Gastroesophageal sphincter (tissue), 4 donors: Measurements from ENCODE around the gene MYO15A. TPM values are rescaled to one million over a fixed set of nuclear protein-coding genes. Genes with fewer than 3 reads are reported as not detected.

ENCODE experiments used
- ATAC-seq: fragments of 150-250 bp; one replicate; pipeline ENCODE4 v1.9.1; 2016; ENCODE audit warnings: mild to moderate bottlenecking, moderate library complexity
- H3K27ac ChIP-seq, 4 donors: fragments of 200-600 bp; sonication (generic) in 3 of 4; 1 replicate in 3 of 4; 2 replicates in 1 of 4; pipeline ENCODE4 v1.5.1; 2016 to 2019
- H3K27me3 ChIP-seq: fragments of 200-600 bp; sonication (generic); one replicate; pipeline ENCODE4 v1.5.1; 2019
- H3K36me3 ChIP-seq, 2 donors: fragments of 200-600 bp; sonication (generic); one replicate each; pipeline ENCODE4 v1.5.1; 2019; ENCODE audit warnings: control low read depth in 1 of 2
- H3K4me1 ChIP-seq, 3 donors: fragments of 200-600 bp; sonication (generic); 1 replicate in 2 of 3; 2 replicates in 1 of 3; pipeline ENCODE4 v1.5.1; 2016 to 2019; ENCODE audit warnings: control low read depth in 2 of 3
- H3K4me3 ChIP-seq, 2 donors: fragments of 200-600 bp; sonication (generic); one replicate each; pipeline ENCODE4 v1.5.1; 2019; ENCODE audit warnings: mild to moderate bottlenecking in 1 of 2, moderate library complexity in 1 of 2
- H3K9me3 ChIP-seq, 3 donors: fragments of 200-600 bp; sonication (generic); one replicate each; pipeline ENCODE4 v1.5.1; 2017 to 2019; ENCODE audit warnings: control low read depth in 2 of 3
- CTCF ChIP-seq, 4 experiments: fragments of 200-600 bp in 2 of 4; fragments of 450-650 bp in 2 of 4; sonication (generic) in 1 of 4; IDR thresholded peaks; one replicate each; pipeline ENCODE4 v1.5.1; 2017 to 2019; ENCODE audit warnings: antibody characterized with exemption in 4 of 4, mild to moderate bottlenecking in 2 of 4, moderate library complexity in 2 of 4
- EP300 ChIP-seq: sonication (generic); formaldehyde crosslinking; IDR thresholded peaks from one replicate; pipeline ENCODE4 v1.6.1; 2017; ENCODE audit warnings: antibody characterized with exemption, mild to moderate bottlenecking
- POLR2A ChIP-seq, 2 donors: fragments of 450-650 bp; IDR thresholded peaks; one replicate each; pipeline ENCODE4 v1.6.1; 2017; ENCODE audit warnings: antibody characterized with exemption in 2 of 2, mild to moderate bottlenecking in 2 of 2, moderate library complexity in 1 of 2
- POLR2AphosphoS5 ChIP-seq: sonication (generic); formaldehyde crosslinking; IDR thresholded peaks from one replicate; pipeline ENCODE4 v1.6.1; 2017; ENCODE audit warnings: antibody characterized with exemption
- WGBS, 2 donors: methylation state at CpG; one replicate each; pipeline ENCODE4 v1.1.5; 2018; ENCODE audit warnings: low coverage in 1 of 2; 5-methylcytosine and 5-hydroxymethylcytosine counted together
- total RNA-seq, 4 donors: library from RNA; depleted of rRNA; stranded (reverse); fragments of >200 nt; gene quantifications; one replicate each; pipeline ENCODE4 v1.1.0, GENCODE V29; 2016

MYO15A gene
- total RNA-seq, 4 donors from 2014 or later, result 0.59 to 1.2 (median 0.70) TPM

- H3K9me3 ChIP-seq, result no peaks in the 10 kb centered on the region
- H3K4me3 ChIP-seq, result no peak overlapping the region
- peaks cover 0 to 51% of the 10 kb centered on the region in 2 donors for H3K36me3 ChIP-seq
- H3K4me1 ChIP-seq, result no peaks in the 10 kb centered on the region
- ATAC-seq, result no peak
- WGBS, 2 donors, result 80% methylated on average over 2 of the region's 6 CpGs; no CpG with 5 or more reads in 1 of the 2 donors
- no peak for TF ChIP-seq POLR2A (IDR thresholded peaks at IDR 0.05)
- TF ChIP-seq POLR2AphosphoS5, result no peak
- TF ChIP-seq CTCF (IDR thresholded peaks at IDR 0.05), result no peak
- no peak for TF ChIP-seq EP300
- H3K27ac ChIP-seq, result no peak overlapping the region
- H3K27me3 ChIP-seq, result no peaks in the 10 kb centered on the region
These were observed 585 bp upstream of the MYO15A start for GRCh38 chr17:18107971-18108370.

GRCh38 chr17:18109935-18110485, 1.5 kb downstream of the MYO15A start:
- no peaks in the 10 kb centered on the region for H3K27me3 ChIP-seq

GRCh38 chr17:18110636-18111145, 2.1 kb downstream of the MYO15A start:
- Histone ChIP-seq H3K4me3 (no peak overlapping the region), H3K9me3 (no peaks in the 10 kb centered on the region), H3K36me3 (peaks cover 0 to 23% of the 10 kb centered on the region in 2 donors), H3K4me1 (no peaks in the 10 kb centered on the region), H3K27me3 (no peaks in the 10 kb centered on the region), H3K27ac (no peak overlapping the region)
- no peak for TF ChIP-seq CTCF (IDR thresholded peaks at IDR 0.05)
- TF ChIP-seq POLR2AphosphoS5, result no peak
- no peak for TF ChIP-seq POLR2A (IDR thresholded peaks at IDR 0.05)
- no peak for TF ChIP-seq EP300
- ATAC-seq, result no peak
- WGBS, 2 donors, result 83 to 94% methylated on average over 2 of the region's 4 CpGs

More at GRCh38 chr17:18109935-18110485, 1.5 kb downstream of the MYO15A start:
- Histone ChIP-seq H3K4me3 (no peak overlapping the region), H3K4me1 (no peaks in the 10 kb centered on the region), H3K36me3 (peaks cover 0 to 30% of the 10 kb centered on the region in 2 donors), H3K27ac (no peak overlapping the region), H3K9me3 (no peaks in the 10 kb centered on the region)
- 65 to 70% methylated on average over 6 to 9 of the region's 10 CpGs for WGBS, 2 donors
- TF ChIP-seq POLR2AphosphoS5 (no peak), CTCF (IDR thresholded peaks at IDR 0.05) (no peak), EP300 (no peak), POLR2A (IDR thresholded peaks at IDR 0.05) (no peak)
- ATAC-seq, result no peak

DNA sequence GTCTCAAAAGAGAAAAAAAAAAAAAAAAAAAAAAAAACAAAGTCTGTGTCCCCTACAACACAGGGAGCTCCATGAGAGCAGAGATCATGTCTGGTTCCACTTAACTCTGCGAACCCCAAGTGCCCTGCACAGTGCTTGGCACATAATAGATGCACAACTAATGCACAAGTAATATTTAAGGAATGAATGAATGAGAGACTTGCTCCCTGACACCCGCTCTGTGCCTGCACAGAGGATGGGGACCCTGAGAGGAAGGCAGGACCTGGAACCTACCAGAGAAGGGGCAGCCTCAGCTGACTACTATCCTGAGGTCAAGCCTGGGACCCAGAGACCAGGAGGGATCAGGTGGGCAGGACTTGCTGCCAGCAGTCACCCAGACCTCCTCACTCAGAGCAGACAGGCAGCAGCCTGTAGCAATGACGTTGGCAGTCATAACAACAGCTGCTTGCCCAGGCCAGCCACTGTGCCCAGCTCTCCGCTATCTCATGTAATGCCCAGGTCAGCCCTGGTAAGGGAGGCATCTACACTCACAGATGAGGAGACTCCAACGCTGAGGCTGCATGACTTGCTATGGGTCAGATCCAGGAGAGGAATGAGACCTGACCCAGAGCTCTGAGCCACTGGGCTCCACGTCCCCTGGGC, 2.9 kb downstream of the MYO15A start:
- WGBS, 2 donors, result 40% methylated on average over 2 of the region's 6 CpGs; no CpG with 5 or more reads in 1 of the 2 donors
- Histone ChIP-seq H3K4me3 (no peak overlapping the region), H3K27ac (no peak overlapping the region), H3K36me3 (peaks cover 0 to 16% of the 10 kb centered on the region in 2 donors), H3K9me3 (no peaks in the 10 kb centered on the region), H3K4me1 (no peaks in the 10 kb centered on the region), H3K27me3 (peaks cover 7% of the 10 kb centered on the region)
- no peak for ATAC-seq
- TF ChIP-seq POLR2AphosphoS5 (no peak), EP300 (no peak), CTCF (IDR thresholded peaks at IDR 0.05) (no peak), POLR2A (IDR thresholded peaks at IDR 0.05) (no peak)

DNA sequence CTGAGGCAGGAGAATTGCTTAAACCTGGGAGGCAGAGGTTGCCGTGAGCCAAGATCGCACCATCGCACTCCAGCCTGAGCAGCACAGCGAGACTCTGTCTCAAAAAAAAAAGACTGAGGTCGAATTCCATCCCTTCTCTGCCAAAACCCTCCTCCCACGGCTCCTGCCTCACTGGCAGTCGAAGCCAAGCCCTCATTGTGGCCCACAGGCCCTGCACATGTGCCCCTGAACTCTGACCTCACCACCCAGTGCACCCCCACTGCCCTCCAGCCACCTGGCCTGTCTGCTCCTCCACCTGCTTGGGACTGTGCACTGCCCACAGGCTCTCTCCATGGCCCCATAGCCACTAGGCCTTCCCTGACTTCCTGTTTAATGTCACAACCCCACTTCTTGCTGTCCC, 7.0 kb downstream of the MYO15A start:
- TF ChIP-seq POLR2AphosphoS5 (no peak), CTCF (IDR thresholded peaks at IDR 0.05) (no peak), POLR2A (IDR thresholded peaks at IDR 0.05) (no peak), EP300 (no peak)
- no peak for ATAC-seq
- Histone ChIP-seq H3K9me3 (no peaks in the 10 kb centered on the region), H3K27ac (no peak overlapping the region), H3K36me3 (no peaks in the 10 kb centered on the region), H3K4me1 (no peaks in the 10 kb centered on the region), H3K27me3 (peaks cover 7% of the 10 kb centered on the region), H3K4me3 (no peak overlapping the region)
- WGBS, 2 donors, result 40 to 80% methylated on average over 4 to 7 of the region's 7 CpGs
